PC-9 (cell line): ENCODE data around the gene SHANK3. TPM values are rescaled to one million over a fixed set of nuclear protein-coding genes. Genes with fewer than 3 reads are reported as not detected.

ENCODE experiments used
- BruUV-seq: library from RNA; stranded (reverse); fragments of 400-500 nt; replicated peaks from 2 replicates; lab custom pipeline; 2021; lab: Mats Ljungman, UMichigan
- CTCF ChIA-PET: fragments of 300-600 bp; sonication (Branson Sonifier 250); formaldehyde crosslinking; loops from one replicate; lab custom pipeline; 2022; ENCODE audit warnings: antibody characterized with exemption; lab: Charles Lee
- POLR2A ChIA-PET: fragments of 300-600 bp; sonication (Branson Sonifier 250); formaldehyde crosslinking; loops from one replicate; lab custom pipeline; 2022; ENCODE audit warnings: antibody characterized with exemption; ENCODE audit not compliant: unreplicated experiment; lab: Charles Lee
- DNase-seq, 2 experiments: peaks; one replicate each; pipeline versions ENCODE4 v3.0.0 to v3.0.0-alpha.2; 2015 to 2022; ENCODE audit warnings: mixed read lengths in 1 of 2
- H2AFZ ChIP-seq: fragments of 200-600 bp; sonication (generic); 2 replicates; pipeline ENCODE4 v1.8.1; 2017; ENCODE audit warnings: antibody characterized with exemption
- H3F3A ChIP-seq: fragments of 200-600 bp; sonication (generic); 2 replicates; pipeline ENCODE4 v1.8.1; 2017; ENCODE audit warnings: antibody characterized with exemption, mild to moderate bottlenecking, low read depth; ENCODE audit not compliant: insufficient read depth
- H3K27ac ChIP-seq: fragments of 200-600 bp; sonication (generic); 2 replicates; pipeline ENCODE4 v1.6.1; 2016; ENCODE audit warnings: mixed run types
- H3K27me3 ChIP-seq: fragments of 200-600 bp; sonication (generic); 2 replicates; pipeline ENCODE4 v1.6.1; 2016; ENCODE audit warnings: low read depth, mixed run types; ENCODE audit not compliant: insufficient read depth
- H3K36me3 ChIP-seq: fragments of 200-600 bp; sonication (generic); 2 replicates; pipeline ENCODE4 v1.6.1; 2016; ENCODE audit warnings: low read depth, mixed run types
- H3K4me1 ChIP-seq: fragments of 200-600 bp; sonication (generic); replicated peaks from 2 replicates; pipeline ENCODE4 v1.6.1; 2016; ENCODE audit warnings: mixed run types; ENCODE audit not compliant: insufficient read depth
- H3K4me2 ChIP-seq: fragments of 200-600 bp; sonication (generic); 2 replicates; pipeline ENCODE4 v1.6.1; 2017; ENCODE audit warnings: mixed run types
- H3K4me3 ChIP-seq: fragments of 200-600 bp; sonication (generic); 2 replicates; pipeline ENCODE4 v1.6.1; 2016; ENCODE audit warnings: mixed run types
- H3K79me2 ChIP-seq: fragments of 200-600 bp; sonication (generic); 2 replicates; pipeline ENCODE4 v1.6.1; 2017; ENCODE audit warnings: low read depth, mixed run types
- H3K9me2 ChIP-seq: fragments of 200-600 bp; sonication (generic); 2 replicates; pipeline ENCODE4 v1.8.1; 2017; ENCODE audit warnings: mild to moderate bottlenecking; ENCODE audit not compliant: insufficient read depth
- H3K9me3 ChIP-seq: fragments of 200-600 bp; sonication (generic); 2 replicates; pipeline ENCODE4 v1.8.1; 2016; ENCODE audit warnings: low read depth; ENCODE audit not compliant: insufficient read depth
- H4K20me1 ChIP-seq: fragments of 200-600 bp; sonication (generic); 2 replicates; pipeline ENCODE4 v1.8.1; 2017; ENCODE audit not compliant: insufficient read depth
- EZH2 ChIP-seq: fragments of 200-600 bp; sonication (generic); IDR thresholded peaks from 2 replicates; pipeline ENCODE4 v1.8.0; 2017; ENCODE audit warnings: antibody characterized with exemption, low read depth
- intact Hi-C: fragments of 100-400 bp; cut with micrococcal nuclease; formaldehyde crosslinking; loops from one replicate; pipeline ENCODE4 v1.10.0; 2022; ENCODE audit not compliant: unreplicated experiment
- total RNA-seq: library from RNA; stranded (reverse); gene quantifications from 2 replicates; pipeline ENCODE4 v1.2.3, GENCODE V29; 2021
- TF ChIP-seq, protein P1 (sequence below): fragments of 200-600 bp; sonication (generic); conservative IDR thresholded peaks from 2 replicates; pipeline ENCODE4 v1.6.1; 2017; ENCODE audit warnings: mixed run types, antibody characterized with exemption, mild to moderate bottlenecking, moderate library complexity

Gene SHANK3
- total RNA-seq, 1 experiment from 2014 or later, result 5.8 TPM

DNA sequence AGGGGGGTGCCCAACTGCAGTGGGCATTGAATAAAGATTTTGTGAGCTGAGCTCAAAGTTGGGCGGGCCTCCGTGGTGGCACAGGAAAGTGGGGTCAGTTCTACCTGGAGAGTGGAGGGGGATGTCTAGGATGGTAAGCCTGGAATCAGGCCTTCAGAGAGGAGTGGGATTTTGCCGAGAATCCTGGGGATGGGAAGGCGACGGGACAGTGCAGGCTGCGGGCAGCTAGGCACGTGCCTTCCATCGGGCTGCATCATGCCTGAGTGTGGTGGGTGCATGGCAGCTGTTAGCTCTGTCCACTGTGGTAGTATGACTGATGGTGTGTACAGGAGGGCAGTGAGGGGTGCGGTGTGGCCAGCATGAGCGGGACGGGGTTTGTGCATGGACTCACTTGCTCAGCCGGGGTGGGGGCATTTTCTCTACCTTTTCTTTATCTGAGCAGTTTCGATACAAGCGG is 3.6 kb downstream of the SHANK3 start:
- H3K27ac ChIP-seq, result no peak overlapping the region
- no peak overlapping the region for H2AFZ ChIP-seq
- no peak for TF ChIP-seq EZH2
- TF ChIP-seq, protein P1, sequence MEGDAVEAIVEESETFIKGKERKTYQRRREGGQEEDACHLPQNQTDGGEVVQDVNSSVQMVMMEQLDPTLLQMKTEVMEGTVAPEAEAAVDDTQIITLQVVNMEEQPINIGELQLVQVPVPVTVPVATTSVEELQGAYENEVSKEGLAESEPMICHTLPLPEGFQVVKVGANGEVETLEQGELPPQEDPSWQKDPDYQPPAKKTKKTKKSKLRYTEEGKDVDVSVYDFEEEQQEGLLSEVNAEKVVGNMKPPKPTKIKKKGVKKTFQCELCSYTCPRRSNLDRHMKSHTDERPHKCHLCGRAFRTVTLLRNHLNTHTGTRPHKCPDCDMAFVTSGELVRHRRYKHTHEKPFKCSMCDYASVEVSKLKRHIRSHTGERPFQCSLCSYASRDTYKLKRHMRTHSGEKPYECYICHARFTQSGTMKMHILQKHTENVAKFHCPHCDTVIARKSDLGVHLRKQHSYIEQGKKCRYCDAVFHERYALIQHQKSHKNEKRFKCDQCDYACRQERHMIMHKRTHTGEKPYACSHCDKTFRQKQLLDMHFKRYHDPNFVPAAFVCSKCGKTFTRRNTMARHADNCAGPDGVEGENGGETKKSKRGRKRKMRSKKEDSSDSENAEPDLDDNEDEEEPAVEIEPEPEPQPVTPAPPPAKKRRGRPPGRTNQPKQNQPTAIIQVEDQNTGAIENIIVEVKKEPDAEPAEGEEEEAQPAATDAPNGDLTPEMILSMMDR, result no peak
- DNase-seq, result no peak
- intact Hi-C loops, result no loop called here
- no peaks in the 10 kb centered on the region for H3K36me3 ChIP-seq
- ChIA-PET CTCF (interaction anchor here (0.5 to 0.6 kb wide), 3 partner anchors 14 to 56 kb away, joined by 4 read pairs; partner anchors contain the start of gene ARSA), POLR2A (no interaction called here)
- H3F3A ChIP-seq, result peaks cover 20% of the 10 kb centered on the region; the same call in 1 of the 2 replicates
- H3K9me3 ChIP-seq, result no peaks in the 10 kb centered on the region
- peaks cover 4% of the 10 kb centered on the region; the same call in 1 of the 2 replicates for H3K79me2 ChIP-seq
- no TSS peak for BruUV-seq
- H3K4me3 ChIP-seq, result no peak overlapping the region
- no peaks in the 10 kb centered on the region for H3K9me2 ChIP-seq
- H3K4me2 ChIP-seq, result peak overlapping the region; percentile 77
- peaks cover 15% of the 10 kb centered on the region; the same call in 1 of the 2 replicates for H3K4me1 ChIP-seq
- no peaks in the 10 kb centered on the region for H3K27me3 ChIP-seq
- H4K20me1 ChIP-seq, result 0 out of 2 replicates have a peak, but pooled peaks cover 3% of the 10 kb centered on the region

DNA sequence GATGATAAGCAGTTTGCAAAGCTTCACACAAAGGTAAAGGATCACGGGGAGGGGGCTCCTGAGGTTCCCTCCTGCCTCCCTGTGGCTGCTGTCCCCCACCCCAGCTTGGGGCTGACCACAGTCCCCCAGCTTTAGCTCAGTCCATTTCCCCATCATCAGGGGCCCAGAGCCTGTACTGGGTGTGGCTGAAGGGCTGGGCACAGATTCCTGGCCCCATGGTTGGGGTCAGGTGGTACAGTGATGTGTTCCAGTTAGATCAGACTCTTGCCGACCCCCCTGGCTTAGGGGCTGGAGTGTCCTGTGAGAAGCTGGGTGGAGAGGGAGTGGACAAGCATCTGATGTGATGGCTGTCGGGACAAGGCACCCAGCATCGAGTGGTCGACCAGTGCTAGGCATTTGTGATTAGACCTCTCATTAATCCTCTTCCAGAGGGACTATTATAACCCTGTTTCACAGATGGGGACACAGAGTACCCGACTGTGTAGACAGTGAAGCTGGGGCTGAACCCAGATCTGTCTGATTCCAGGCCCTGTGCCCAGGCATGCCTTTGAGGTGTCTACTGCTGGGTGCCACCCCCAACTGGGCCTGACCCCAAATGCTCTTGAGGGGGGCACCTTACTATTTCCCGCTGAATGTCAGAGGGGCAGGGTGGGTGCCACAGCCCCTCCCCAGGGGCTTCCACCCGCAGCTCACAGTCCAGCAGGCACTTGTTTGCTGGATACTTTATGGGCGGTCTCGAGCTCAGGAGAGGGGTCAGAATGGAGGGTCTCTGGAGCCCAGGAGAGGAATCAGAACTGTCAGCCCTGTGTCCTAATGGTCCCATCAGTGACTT is 4.3 kb downstream of the SHANK3 start:
- H3K79me2 ChIP-seq, result peaks cover 4% of the 10 kb centered on the region; the same call in 1 of the 2 replicates
- H3K9me2 ChIP-seq, result no peaks in the 10 kb centered on the region
- no peak overlapping the region for H3K27ac ChIP-seq
- H2AFZ ChIP-seq, result no peak overlapping the region
- CTCF ChIA-PET, result interaction anchor here (0.5 kb wide), 2 partner anchors 15 to 57 kb away, joined by 4 read pairs; no protein-coding TSS in a partner anchor
- H3K4me3 ChIP-seq, result no peak overlapping the region
- DNase-seq, result peak in 1 of 2 experiments; percentile 32
- H3K36me3 ChIP-seq, result no peaks in the 10 kb centered on the region
- no peaks in the 10 kb centered on the region for H3K9me3 ChIP-seq
- 0 out of 2 replicates have a peak, but pooled peaks cover 3% of the 10 kb centered on the region for H4K20me1 ChIP-seq
- TF ChIP-seq EZH2, result no peak
- TF ChIP-seq, protein P1, result no peak
- peaks cover 20% of the 10 kb centered on the region; the same call in 1 of the 2 replicates for H3F3A ChIP-seq
- peaks cover 15% of the 10 kb centered on the region; the same call in 1 of the 2 replicates for H3K4me1 ChIP-seq
- POLR2A ChIA-PET, result no interaction called here
- H3K27me3 ChIP-seq, result no peaks in the 10 kb centered on the region
- BruUV-seq, result no TSS peak
- intact Hi-C loops, result no loop called here
- H3K4me2 ChIP-seq, result no peak overlapping the region

DNA sequence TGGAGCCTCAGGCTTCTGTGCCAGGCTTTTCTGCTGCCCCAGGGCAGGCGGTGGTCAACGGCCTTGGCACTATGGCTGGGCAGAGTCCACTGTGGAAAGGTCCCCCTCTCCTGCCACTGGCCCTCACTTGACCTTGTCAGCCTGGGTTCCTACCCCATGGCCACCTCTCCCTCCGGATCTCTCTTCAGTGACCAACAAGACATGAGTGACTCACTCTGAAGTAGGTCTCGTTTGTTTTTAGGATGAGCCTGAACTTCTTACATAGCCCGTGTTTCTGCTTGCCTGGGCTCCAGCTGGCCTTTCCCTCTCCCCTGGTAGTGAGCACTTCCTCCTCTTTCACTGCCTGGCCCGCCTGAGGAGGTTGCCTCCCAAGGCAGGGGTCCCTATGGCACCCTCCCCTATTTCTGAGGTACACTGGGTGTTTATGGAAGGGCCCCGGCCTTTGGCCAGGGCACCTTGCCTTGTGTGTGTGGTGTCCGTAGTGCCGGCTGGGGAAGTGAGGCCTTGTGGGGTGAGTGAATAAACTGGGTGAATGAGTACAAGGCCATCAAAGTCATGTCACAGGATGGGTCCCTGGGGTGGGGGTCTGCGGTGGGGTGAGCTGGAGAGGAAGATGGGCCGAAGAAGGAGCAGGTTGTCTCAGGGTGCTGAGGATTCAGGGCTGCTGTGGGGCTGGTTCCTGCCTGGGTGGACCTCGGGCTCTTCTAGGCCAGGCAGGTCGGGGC is 5.0 kb downstream of the SHANK3 start:
- Histone ChIP-seq H2AFZ (no peak overlapping the region), H3K9me3 (no peaks in the 10 kb centered on the region), H3K27ac (no peak overlapping the region), H3K4me1 (peaks cover 15% of the 10 kb centered on the region; the same call in 1 of the 2 replicates), H3F3A (peaks cover 18% of the 10 kb centered on the region; the same call in 1 of the 2 replicates), H3K79me2 (peaks cover 4% of the 10 kb centered on the region; the same call in 1 of the 2 replicates), H4K20me1 (0 out of 2 replicates have a peak, but pooled peaks cover 3% of the 10 kb centered on the region), H3K4me3 (no peak overlapping the region), H3K9me2 (no peaks in the 10 kb centered on the region), H3K4me2 (no peak overlapping the region), H3K36me3 (no peaks in the 10 kb centered on the region), H3K27me3 (no peaks in the 10 kb centered on the region)
- TF ChIP-seq, protein P1, result no peak
- TF ChIP-seq EZH2, result no peak
- ChIA-PET CTCF (no interaction called here), POLR2A (no interaction called here)
- no TSS peak for BruUV-seq
- no peak for DNase-seq
- intact Hi-C loops, result no loop called here
